Measurements from ENCODE around the gene NACC1. TPM values are rescaled to one million over a fixed set of nuclear protein-coding genes. Genes with fewer than 3 reads are reported as not detected.

The NACC1 gene
- total RNA-seq, 2 donors from 2014 or later = 25.4 to 27.3 TPM

GRCh38 chr19:13095934-13096927, 21.8 kb upstream of the NACC1 start:
- Histone ChIP-seq H3K4me3 (peak overlapping the region in 1 of 2 donors; percentile 50), H3K27ac (peak overlapping the region; percentile 84 to 85), H3K27me3 (no peaks in the 10 kb centered on the region), H3K36me3 (peaks cover 6% of the 10 kb centered on the region), H3K9me3 (no peaks in the 10 kb centered on the region), H3K4me1 (peaks cover 0 to 92% of the 10 kb centered on the region in 2 donors)
- TF ChIP-seq, protein P1, sequence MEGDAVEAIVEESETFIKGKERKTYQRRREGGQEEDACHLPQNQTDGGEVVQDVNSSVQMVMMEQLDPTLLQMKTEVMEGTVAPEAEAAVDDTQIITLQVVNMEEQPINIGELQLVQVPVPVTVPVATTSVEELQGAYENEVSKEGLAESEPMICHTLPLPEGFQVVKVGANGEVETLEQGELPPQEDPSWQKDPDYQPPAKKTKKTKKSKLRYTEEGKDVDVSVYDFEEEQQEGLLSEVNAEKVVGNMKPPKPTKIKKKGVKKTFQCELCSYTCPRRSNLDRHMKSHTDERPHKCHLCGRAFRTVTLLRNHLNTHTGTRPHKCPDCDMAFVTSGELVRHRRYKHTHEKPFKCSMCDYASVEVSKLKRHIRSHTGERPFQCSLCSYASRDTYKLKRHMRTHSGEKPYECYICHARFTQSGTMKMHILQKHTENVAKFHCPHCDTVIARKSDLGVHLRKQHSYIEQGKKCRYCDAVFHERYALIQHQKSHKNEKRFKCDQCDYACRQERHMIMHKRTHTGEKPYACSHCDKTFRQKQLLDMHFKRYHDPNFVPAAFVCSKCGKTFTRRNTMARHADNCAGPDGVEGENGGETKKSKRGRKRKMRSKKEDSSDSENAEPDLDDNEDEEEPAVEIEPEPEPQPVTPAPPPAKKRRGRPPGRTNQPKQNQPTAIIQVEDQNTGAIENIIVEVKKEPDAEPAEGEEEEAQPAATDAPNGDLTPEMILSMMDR (IDR thresholded peaks at IDR 0.05) = peak in 1 of 2 donors; percentile 33
- no peak for DNase-seq (ENCODE audit: low spot score)

DNA sequence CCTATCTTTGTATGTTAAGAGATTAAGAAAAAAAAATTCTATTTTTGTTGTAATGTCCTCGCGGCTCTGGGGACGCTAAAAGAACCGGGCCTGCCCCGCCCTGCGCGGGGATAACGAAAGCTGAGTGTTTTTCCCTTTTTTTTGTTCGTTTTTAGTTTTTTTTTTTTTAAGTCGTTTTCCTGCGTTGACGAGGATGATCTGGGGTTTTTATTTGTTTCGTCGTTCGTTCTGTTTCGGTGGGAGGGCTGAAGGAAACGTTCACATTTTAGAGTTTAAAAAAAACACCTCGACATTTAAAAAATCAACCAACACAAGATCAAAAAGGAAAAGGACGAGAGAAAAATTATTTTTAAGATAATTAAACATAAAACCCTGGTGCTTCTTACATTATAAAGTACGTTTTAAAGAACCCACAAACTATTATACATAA, 21.0 kb upstream of the NACC1 start:
- H3K9me3 ChIP-seq = no peaks in the 10 kb centered on the region
- H3K27me3 ChIP-seq = no peaks in the 10 kb centered on the region
- no peak for DNase-seq (ENCODE audit: low spot score)
- H3K36me3 ChIP-seq = peaks cover 6% of the 10 kb centered on the region
- peaks cover 0 to 93% of the 10 kb centered on the region in 2 donors for H3K4me1 ChIP-seq
- H3K4me3 ChIP-seq = peak overlapping the region; percentile 22 to 50
- TF ChIP-seq, protein P1 (IDR thresholded peaks at IDR 0.05) = no peak
- peak overlapping the region; percentile 84 to 85 for H3K27ac ChIP-seq

DNA sequence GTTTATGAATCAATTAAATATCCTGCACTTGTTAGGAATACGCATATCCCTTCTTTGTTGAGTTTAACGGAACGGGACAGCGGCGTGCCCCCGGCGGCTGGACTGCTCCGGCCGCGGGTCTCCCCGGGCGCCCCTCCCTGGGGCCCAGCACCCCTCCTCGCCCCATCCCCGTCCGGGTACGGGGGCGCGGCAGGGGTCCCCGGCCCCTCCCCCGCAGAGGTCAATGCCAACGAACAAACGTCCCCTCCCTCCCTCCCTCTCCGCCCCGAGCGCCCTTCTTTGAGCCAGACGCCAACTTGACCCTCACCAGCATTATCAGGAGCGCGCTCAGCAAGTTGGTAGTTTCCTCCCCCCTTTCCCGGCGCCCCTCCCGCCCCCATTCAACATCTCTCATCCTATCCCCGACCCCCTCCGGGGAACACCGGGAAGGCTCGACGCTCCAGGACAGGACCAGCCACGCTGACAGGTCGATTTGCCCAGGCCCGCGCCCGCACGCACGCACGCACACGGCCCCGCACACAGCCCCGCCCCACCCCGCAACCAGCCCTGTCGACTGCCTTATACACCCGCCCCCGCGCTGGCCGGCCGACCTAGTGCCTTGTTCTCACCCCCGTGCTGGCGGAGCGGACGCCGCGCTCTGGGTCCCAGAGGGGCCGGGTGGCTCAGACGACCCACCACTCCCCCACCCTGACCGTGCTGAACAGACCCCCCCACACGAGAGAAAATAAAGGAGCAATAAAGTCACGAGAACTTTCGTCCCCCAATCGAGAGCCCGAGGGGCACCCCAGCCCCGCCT, 20.4 kb upstream of the NACC1 start:
- no peak for DNase-seq (ENCODE audit: low spot score)
- H3K4me3 ChIP-seq = peak overlapping the region; percentile 22 to 50
- H3K27me3 ChIP-seq = no peaks in the 10 kb centered on the region
- no peaks in the 10 kb centered on the region for H3K9me3 ChIP-seq
- H3K4me1 ChIP-seq = peaks cover 0 to 93% of the 10 kb centered on the region in 2 donors
- TF ChIP-seq, protein P1 (IDR thresholded peaks at IDR 0.05) = no peak
- H3K27ac ChIP-seq = peak overlapping the region; percentile 84 to 85
- peaks cover 6% of the 10 kb centered on the region for H3K36me3 ChIP-seq

DNA sequence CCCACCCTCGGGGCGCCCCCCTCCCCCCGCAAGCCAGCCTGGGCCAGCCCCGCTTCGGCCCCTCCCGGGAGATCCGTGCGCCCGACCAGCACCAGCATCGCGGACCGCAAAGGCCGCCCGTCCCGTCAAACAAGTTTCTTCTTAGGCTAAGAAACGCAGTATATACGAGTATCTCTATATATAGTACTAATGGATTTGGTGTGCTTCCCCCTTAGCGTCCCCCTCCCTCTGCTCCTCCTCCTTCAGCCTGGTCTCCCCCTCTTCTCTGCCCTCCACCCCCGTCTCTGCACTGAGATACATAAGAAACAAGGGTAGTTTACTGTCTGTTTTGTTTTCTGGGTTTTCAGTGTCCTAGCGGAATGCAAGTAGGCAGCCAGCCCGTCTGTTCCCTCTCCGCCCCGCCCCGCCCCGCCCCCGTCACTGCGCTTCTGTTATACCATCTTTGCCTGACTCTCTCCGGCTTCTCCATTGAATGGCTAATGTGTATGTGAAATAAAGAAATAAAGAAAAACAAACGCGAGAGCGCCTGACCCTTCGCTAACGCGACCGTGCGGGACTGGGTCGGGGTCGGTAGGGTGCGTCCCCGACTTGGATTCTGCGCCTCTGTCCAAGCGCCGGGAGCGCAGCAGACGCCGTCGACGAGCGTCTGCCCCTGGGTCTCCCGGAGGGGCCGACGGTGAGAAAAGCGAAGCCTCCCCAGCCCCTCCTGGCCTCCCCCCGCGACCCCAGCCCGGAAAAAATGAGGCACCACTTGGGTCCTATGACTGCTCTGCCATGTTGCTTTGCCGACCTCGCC, 19.6 kb upstream of the NACC1 start:
- DNase-seq (ENCODE audit: low spot score) = no peak
- H3K4me1 ChIP-seq = peaks cover 0 to 95% of the 10 kb centered on the region in 2 donors

More for the DNA sequence above, 19.6 kb upstream of the NACC1 start:
- Histone ChIP-seq H3K9me3 (no peaks in the 10 kb centered on the region), H3K36me3 (peaks cover 6% of the 10 kb centered on the region), H3K4me3 (peak overlapping the region; percentile 22 to 50), H3K27ac (peak overlapping the region; percentile 84 to 85), H3K27me3 (no peaks in the 10 kb centered on the region)
- TF ChIP-seq, protein P1 (IDR thresholded peaks at IDR 0.05) = no peak

All from right atrium auricular region (tissue), 2 donors.